Esophagus squamous epithelium (tissue), 5 donors: ENCODE data around the gene GRIP2. TPM values are rescaled to one million over a fixed set of nuclear protein-coding genes. Genes with fewer than 3 reads are reported as not detected.

Experiments
- DNase-seq: peaks from one replicate; lab custom pipeline; 2025; lab: John Stamatoyannopoulos, UW
- H3K27ac ChIP-seq, 4 donors: fragments of 200-600 bp; sonication (generic); one replicate each; pipeline ENCODE4 v1.5.1; 2016 to 2019; ENCODE audit warnings: mild to moderate bottlenecking in 1 of 4
- H3K27me3 ChIP-seq, 4 donors: fragments of 200-600 bp; sonication (generic); 1 replicate in 3 of 4; 2 replicates in 1 of 4; pipeline versions ENCODE4 v1.5.1 to v1.6.0; 2017 to 2021; ENCODE audit warnings: antibody characterized with exemption in 1 of 4
- H3K36me3 ChIP-seq, 3 donors: fragments of 200-600 bp; sonication (generic); one replicate each; pipeline ENCODE4 v1.5.1; 2016 to 2019
- H3K4me1 ChIP-seq, 3 donors: fragments of 200-600 bp; sonication (generic); one replicate each; pipeline ENCODE4 v1.5.1; 2017 to 2019
- H3K4me3 ChIP-seq, 4 donors: fragments of 200-600 bp; sonication (generic); 1 replicate in 3 of 4; 2 replicates in 1 of 4; pipeline ENCODE4 v1.5.1; 2016 to 2019; ENCODE audit warnings: mild to moderate bottlenecking in 2 of 4, moderate library complexity in 1 of 4
- H3K9me3 ChIP-seq, 3 donors: fragments of 200-600 bp; sonication (generic); one replicate each; pipeline ENCODE4 v1.5.1; 2016 to 2019
- CTCF ChIP-seq, 6 experiments: fragments of 450-650 bp in 4 of 6; fragments of 200-600 bp in 2 of 6; sonication (generic) in 2 of 6; IDR thresholded peaks; one replicate each; pipeline ENCODE4 v1.5.1; 2016 to 2019; ENCODE audit warnings: antibody characterized with exemption in 6 of 6, mild to moderate bottlenecking in 4 of 6, moderate library complexity in 4 of 6
- POLR2A ChIP-seq, 4 donors: fragments of 450-650 bp; IDR thresholded peaks; one replicate each; pipeline ENCODE4 v1.6.1; 2017; ENCODE audit warnings: antibody characterized with exemption in 4 of 4, mild to moderate bottlenecking in 4 of 4, moderate library complexity in 3 of 4
- whole genome bisulfite sequencing, 2 donors: methylation state at CpG; one replicate each; pipeline ENCODE4 v1.1.5; 2018; 5-methylcytosine and 5-hydroxymethylcytosine counted together
- intact Hi-C: fragments of 100-400 bp; cut with DNase I; formaldehyde crosslinking; loops from one replicate; pipeline ENCODE4 v1.15.0; 2022
- total RNA-seq, 4 donors: library from RNA; depleted of rRNA; stranded (reverse); fragments of >200 nt; gene quantifications; one replicate each; pipeline ENCODE4 v1.1.0, GENCODE V29; 2016
- donor health status: DM: yes; HTN: yes; CAD: no.

Gene GRIP2
- total RNA-seq, 4 donors from 2014 or later: 0.23 to 2.9 (median 0.53) TPM

GRCh38 chr3:14522768-14523167, 17.4 kb downstream of the GRIP2 start:
- H3K27ac ChIP-seq: peak overlapping the region in 1 of 4 donors; percentile 28
- WGBS, 2 donors: 89% methylated on average over 4 to 10 of the region's 12 CpGs
- DNase-seq: no peak
- TF ChIP-seq CTCF (IDR thresholded peaks at IDR 0.05) (no peak), POLR2A (IDR thresholded peaks at IDR 0.05) (no peak)
- no peaks in the 10 kb centered on the region for H3K9me3 ChIP-seq
- peaks cover 0 to 29% (median 12%) of the 10 kb centered on the region in 3 donors for H3K4me1 ChIP-seq
- no peak overlapping the region for H3K4me3 ChIP-seq
- intact Hi-C loops: no loop called here
- no peaks in the 10 kb centered on the region for H3K27me3 ChIP-seq
- H3K36me3 ChIP-seq: no peaks in the 10 kb centered on the region

GRCh38 chr3:14522129-14522691, 17.9 kb downstream of the GRIP2 start:
- H3K27ac ChIP-seq: peak overlapping the region in 2 of 4 donors; percentile 13 to 28
- H3K36me3 ChIP-seq: no peaks in the 10 kb centered on the region
- TF ChIP-seq CTCF (IDR thresholded peaks at IDR 0.05) (no peak), POLR2A (IDR thresholded peaks at IDR 0.05) (no peak)
- H3K27me3 ChIP-seq: no peaks in the 10 kb centered on the region
- intact Hi-C loops: no loop called here
- 66 to 71% methylated on average over 2 to 8 of the region's 16 CpGs for WGBS, 2 donors
- no peaks in the 10 kb centered on the region for H3K9me3 ChIP-seq
- peaks cover 0 to 29% (median 12%) of the 10 kb centered on the region in 3 donors for H3K4me1 ChIP-seq
- no peak for DNase-seq
- no peak overlapping the region for H3K4me3 ChIP-seq

GRCh38 chr3:14521611-14522010, 18.5 kb downstream of the GRIP2 start:
- Histone ChIP-seq H3K27ac (peak overlapping the region in 1 of 4 donors; percentile 13), H3K4me1 (peaks cover 0 to 25% (median 12%) of the 10 kb centered on the region in 3 donors), H3K9me3 (no peaks in the 10 kb centered on the region), H3K36me3 (no peaks in the 10 kb centered on the region), H3K4me3 (no peak overlapping the region), H3K27me3 (no peaks in the 10 kb centered on the region)
- no peak for DNase-seq
- TF ChIP-seq POLR2A (IDR thresholded peaks at IDR 0.05) (no peak), CTCF (IDR thresholded peaks at IDR 0.05) (no peak)
- 72 to 75% methylated on average over 2 to 4 of the region's 12 CpGs for WGBS, 2 donors
- intact Hi-C loops: no loop called here

- H3K36me3 ChIP-seq: no peaks in the 10 kb centered on the region
- H3K4me3 ChIP-seq: no peak overlapping the region
- TF ChIP-seq CTCF (IDR thresholded peaks at IDR 0.05) (no peak), POLR2A (IDR thresholded peaks at IDR 0.05) (no peak)
- peaks cover 0 to 19% (median 7%) of the 10 kb centered on the region in 3 donors for H3K4me1 ChIP-seq
- no peak for DNase-seq
- no peaks in the 10 kb centered on the region for H3K9me3 ChIP-seq
- intact Hi-C loops: no loop called here
- no peak overlapping the region for H3K27ac ChIP-seq
- 75 to 90% methylated on average over 8 of the region's 8 CpGs for WGBS, 2 donors
- H3K27me3 ChIP-seq: no peaks in the 10 kb centered on the region
Measured at GRCh38 chr3:14520967-14521366, 19.2 kb downstream of the GRIP2 start.

- 81 to 88% methylated on average over 5 to 9 of the region's 15 CpGs for WGBS, 2 donors
- intact Hi-C loops: no loop called here
- Histone ChIP-seq H3K9me3 (no peaks in the 10 kb centered on the region), H3K4me1 (peaks cover 0 to 11% (median 0%) of the 10 kb centered on the region in 3 donors), H3K4me3 (no peak overlapping the region), H3K27ac (no peak overlapping the region), H3K36me3 (no peaks in the 10 kb centered on the region), H3K27me3 (no peaks in the 10 kb centered on the region)
- no peak for DNase-seq
- TF ChIP-seq POLR2A (IDR thresholded peaks at IDR 0.05): no peak
- TF ChIP-seq CTCF (IDR thresholded peaks at IDR 0.05): no peak
Measured at GRCh38 chr3:14520149-14520548, 20.0 kb downstream of the GRIP2 start.
